Endothelial cell of umbilical vein (primary cell): ENCODE data around the gene S100A10. TPM values are rescaled to one million over a fixed set of nuclear protein-coding genes. Genes with fewer than 3 reads are reported as not detected.

Experiments
- BruUV-seq: library from RNA; stranded (reverse); fragments of 400-500 nt; replicated peaks from 2 replicates; lab custom pipeline; 2021; lab: Mats Ljungman, UMichigan
- CTCF ChIA-PET: fragments of 300-600, 350-600 bp; sonication (Branson Sonifier 250); formaldehyde crosslinking; loops from one replicate; lab custom pipeline; 2021; ENCODE audit warnings: antibody characterized with exemption, inconsistent platforms; lab: Charles Lee
- POLR2A ChIA-PET: fragments of 300-600, 350-600 bp; sonication (Branson Sonifier 250); formaldehyde crosslinking; loops from one replicate; lab custom pipeline; 2021; ENCODE audit warnings: antibody characterized with exemption, inconsistent platforms; lab: Charles Lee
- DNase-seq: peaks from one replicate; pipeline ENCODE4 v3.0.0-alpha.2; 2011; ENCODE audit warnings: low read depth, low spot score
- FAIRE-seq: peaks from 2 replicates; lab custom pipeline; 2011; peaks lifted over from hg19 to GRCh38; lab: Jason Lieb, UNC
- H2AFZ ChIP-seq: 2 replicates; pipeline ENCODE4 v1.6.0; 2012; ENCODE audit warnings: low read depth, low read length, control low read depth, inconsistent platforms
- H3K27ac ChIP-seq: 2 replicates; pipeline ENCODE4 v1.5.1; 2011; ENCODE audit warnings: low read depth, mild to moderate bottlenecking, control low read depth, low read length, moderate library complexity; ENCODE audit not compliant: insufficient read depth
- H3K27me3 ChIP-seq, 2 experiments: 2 replicates each; pipeline versions ENCODE4 v1.6.0 to v1.6.1; 2011; ENCODE audit warnings: low read length in 2 of 2, mixed read lengths in 1 of 2; ENCODE audit not compliant: control insufficient read depth in 2 of 2, insufficient read depth in 2 of 2
- H3K36me3 ChIP-seq, 2 experiments: 2 replicates in 1 of 2; 3 replicates in 1 of 2; pipeline ENCODE4 v1.5.1; 2011; ENCODE audit warnings: low read length in 2 of 2, mild to moderate bottlenecking in 1 of 2, moderate library complexity in 1 of 2; ENCODE audit not compliant: control insufficient read depth in 2 of 2, insufficient read depth in 2 of 2; ENCODE audit errors: extremely low read depth in 1 of 2
- H3K4me1 ChIP-seq: 3 replicates; pipeline ENCODE4 v1.5.1; 2011; ENCODE audit warnings: mild to moderate bottlenecking, low read length; ENCODE audit not compliant: control insufficient read depth, insufficient read depth; ENCODE audit errors: extremely low read depth
- H3K4me2 ChIP-seq: 2 replicates; pipeline ENCODE4 v1.6.1; 2011; ENCODE audit warnings: low read length, control low read depth, mixed read lengths; ENCODE audit not compliant: insufficient read depth
- H3K4me3 ChIP-seq, 3 experiments: fragments of 200-600 bp in 1 of 3; sonication (generic), shearing (Covaris generic) in 1 of 3; replicated peaks in 1 of 3; 2 replicates each; pipeline ENCODE4 v1.5.1; 2011 to 2016; ENCODE audit warnings: control low read depth in 3 of 3, low read length in 3 of 3, mild to moderate bottlenecking in 2 of 3, inconsistent platforms in 1 of 3, low read depth in 1 of 3, moderate library complexity in 1 of 3; ENCODE audit not compliant: insufficient read depth in 1 of 3
- H3K79me2 ChIP-seq: 2 replicates; pipeline ENCODE4 v1.6.0; 2012; ENCODE audit warnings: low read length, inconsistent platforms; ENCODE audit not compliant: control insufficient read depth, insufficient read depth
- H3K9ac ChIP-seq: replicated peaks from 2 replicates; pipeline ENCODE3; 2011; ENCODE audit warnings: low read length, control low read depth; ENCODE audit not compliant: insufficient read depth; ENCODE audit errors: extremely low read depth
- H3K9me1 ChIP-seq: replicated peaks from 3 replicates; pipeline ENCODE4 v1.6.0; 2011; ENCODE audit warnings: mild to moderate bottlenecking, low read length; ENCODE audit not compliant: control insufficient read depth, insufficient read depth; ENCODE audit errors: extremely low read depth
- H3K9me3 ChIP-seq: replicated peaks from 2 replicates; pipeline ENCODE4 v1.5.1; 2012; ENCODE audit warnings: low read length, inconsistent platforms; ENCODE audit not compliant: control insufficient read depth, insufficient read depth
- H4K20me1 ChIP-seq: replicated peaks from 2 replicates; pipeline ENCODE3; 2011; ENCODE audit warnings: mild to moderate bottlenecking, low read length; ENCODE audit not compliant: control insufficient read depth, insufficient read depth; ENCODE audit errors: extremely low read depth
- EZH2 ChIP-seq: IDR thresholded peaks from 2 replicates; pipeline ENCODE4 v1.6.1; 2012; ENCODE audit warnings: borderline replicate concordance, low read depth, mild to moderate bottlenecking, moderate library complexity, low read length, inconsistent platforms; ENCODE audit not compliant: severe bottlenecking
- FOS ChIP-seq: IDR thresholded peaks from 2 replicates; pipeline ENCODE4 v1.6.1; 2011; ENCODE audit warnings: mild to moderate bottlenecking, low read length, moderate library complexity, borderline replicate concordance; ENCODE audit not compliant: insufficient read depth
- GATA2 ChIP-seq: IDR thresholded peaks from 2 replicates; pipeline ENCODE4 v1.7.0; 2011; ENCODE audit warnings: low read depth, mild to moderate bottlenecking, moderate library complexity, mixed read lengths, low read length; ENCODE audit not compliant: insufficient read length, insufficient read depth
- JUN ChIP-seq: IDR thresholded peaks from 2 replicates; pipeline ENCODE4 v1.6.1; 2011; ENCODE audit warnings: borderline replicate concordance, low read depth; ENCODE audit not compliant: insufficient read length, insufficient read depth
- MYC ChIP-seq: IDR thresholded peaks from one replicate; pipeline ENCODE4 v1.6.1; 2011; ENCODE audit warnings: mild to moderate bottlenecking, low read depth, low read length
- POLR2A ChIP-seq: IDR thresholded peaks from 2 replicates; pipeline ENCODE4 v1.6.1; 2012; ENCODE audit warnings: low read depth, mild to moderate bottlenecking, control low read depth, low read length
- POLR2AphosphoS5 ChIP-seq: IDR thresholded peaks from 2 replicates; pipeline ENCODE4 v1.6.1; 2012; ENCODE audit warnings: low read depth, mild to moderate bottlenecking, control low read depth, low read length, moderate library complexity; ENCODE audit not compliant: insufficient read depth
- dilution Hi-C: fragments of 300-500 bp; cut with MboI; formaldehyde crosslinking; loops from one replicate; pipeline ENCODE4 v1.15.0; 2019; ENCODE audit warnings: low sequenced_read_pairs; ENCODE audit not compliant: extremely low pct_ligation_motif_present
- intact Hi-C: fragments of 100-400 bp; cut with micrococcal nuclease; formaldehyde crosslinking; loops from one replicate; pipeline ENCODE4 v1.10.0; 2022
- polyA plus RNA-seq, 4 experiments: library from polyadenylated mRNA; depleted of rRNA in 3 of 4; stranded (reverse) in 3 of 4; unstranded in 1 of 4; fragments of >200 nt; gene quantifications; 2 replicates each; pipeline versions ENCODE4 v1.2.1 to v1.2.3, GENCODE V29; 2011 to 2012; ENCODE audit warnings: missing spikeins in 1 of 4
- total RNA-seq: library from RNA; stranded (reverse); gene quantifications from 2 replicates; pipeline ENCODE4 v1.2.3, GENCODE V29; 2021
- TF ChIP-seq, protein P1 (sequence below): IDR thresholded peaks from 2 replicates; pipeline ENCODE4 v1.6.1; 2011; ENCODE audit not compliant: insufficient read depth, insufficient read length
- TF ChIP-seq, protein P2 (sequence below), 2 donors: IDR thresholded peaks; 1 replicate in 1 of 2; 2 replicates in 1 of 2; pipeline ENCODE4 v1.5.1; 2011; ENCODE audit warnings: low read length in 2 of 2, mild to moderate bottlenecking in 2 of 2, moderate library complexity in 2 of 2, control low read depth in 1 of 2, inconsistent platforms in 1 of 2, low read depth in 1 of 2; ENCODE audit not compliant: insufficient read depth in 1 of 2; ENCODE audit errors: extremely low read depth in 1 of 2

Gene S100A10
- total and polyA plus RNA-seq, 2 donors (not counting 3 experiments of a cell fraction or from before 2014, with no cell fraction given), result 76.8 to 779 TPM

DNA sequence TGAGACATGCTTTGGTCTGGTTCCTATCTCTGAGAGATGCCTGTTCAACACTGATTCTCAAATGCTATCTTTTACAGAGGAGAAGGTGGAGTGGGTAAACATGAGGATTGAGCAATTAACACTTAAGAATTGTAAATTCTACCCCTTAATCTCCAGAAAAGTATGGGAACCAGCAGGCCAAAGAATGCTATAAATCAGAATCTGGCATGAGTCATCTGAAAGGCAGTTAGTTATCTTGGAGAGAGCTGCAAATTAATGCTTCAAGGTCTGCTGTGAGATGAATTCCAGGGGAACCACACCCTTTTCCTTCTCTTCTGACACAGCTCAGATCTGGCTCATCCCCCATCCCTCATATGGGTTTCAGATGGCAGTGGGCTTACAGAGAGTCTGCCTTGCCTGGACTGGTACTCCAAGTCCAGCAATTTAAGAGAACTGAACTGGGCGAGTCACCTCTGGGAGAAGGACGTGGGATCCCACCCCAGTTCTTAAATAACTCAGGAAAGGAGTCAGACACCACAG lies 5.2 kb downstream of the S100A10 start:
- Histone ChIP-seq H3K9me3 (no peaks in the 10 kb centered on the region), H3K79me2 (peaks cover 81% of the 10 kb centered on the region), H3K27ac (peak overlapping the region; percentile 83), H3K4me2 (peak overlapping the region; percentile 78), H3K9me1 (no peaks in the 10 kb centered on the region), H3K4me1 (peaks cover 53% of the 10 kb centered on the region), H2AFZ (no peak overlapping the region), H3K9ac (peak overlapping the region; percentile 52), H4K20me1 (no peaks in the 10 kb centered on the region), H3K4me3 (peak overlapping the region in 1 of 3 experiments; percentile 25), H3K27me3 (no peaks in the 10 kb centered on the region), H3K36me3 (peaks cover 21 to 23% of the 10 kb centered on the region in 2 experiments)
- no peak for TF ChIP-seq MYC
- TF ChIP-seq, protein P1, sequence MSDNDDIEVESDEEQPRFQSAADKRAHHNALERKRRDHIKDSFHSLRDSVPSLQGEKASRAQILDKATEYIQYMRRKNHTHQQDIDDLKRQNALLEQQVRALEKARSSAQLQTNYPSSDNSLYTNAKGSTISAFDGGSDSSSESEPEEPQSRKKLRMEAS, result no peak
- TF ChIP-seq, protein P2, sequence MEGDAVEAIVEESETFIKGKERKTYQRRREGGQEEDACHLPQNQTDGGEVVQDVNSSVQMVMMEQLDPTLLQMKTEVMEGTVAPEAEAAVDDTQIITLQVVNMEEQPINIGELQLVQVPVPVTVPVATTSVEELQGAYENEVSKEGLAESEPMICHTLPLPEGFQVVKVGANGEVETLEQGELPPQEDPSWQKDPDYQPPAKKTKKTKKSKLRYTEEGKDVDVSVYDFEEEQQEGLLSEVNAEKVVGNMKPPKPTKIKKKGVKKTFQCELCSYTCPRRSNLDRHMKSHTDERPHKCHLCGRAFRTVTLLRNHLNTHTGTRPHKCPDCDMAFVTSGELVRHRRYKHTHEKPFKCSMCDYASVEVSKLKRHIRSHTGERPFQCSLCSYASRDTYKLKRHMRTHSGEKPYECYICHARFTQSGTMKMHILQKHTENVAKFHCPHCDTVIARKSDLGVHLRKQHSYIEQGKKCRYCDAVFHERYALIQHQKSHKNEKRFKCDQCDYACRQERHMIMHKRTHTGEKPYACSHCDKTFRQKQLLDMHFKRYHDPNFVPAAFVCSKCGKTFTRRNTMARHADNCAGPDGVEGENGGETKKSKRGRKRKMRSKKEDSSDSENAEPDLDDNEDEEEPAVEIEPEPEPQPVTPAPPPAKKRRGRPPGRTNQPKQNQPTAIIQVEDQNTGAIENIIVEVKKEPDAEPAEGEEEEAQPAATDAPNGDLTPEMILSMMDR (IDR thresholded peaks at IDR 0.05; ENCODE audit: extremely low read depth in 1 of 2, insufficient read depth in 1 of 2, low read depth in 1 of 2, low read length in 2 of 2), result no peak
- peak; percentile 84 for TF ChIP-seq POLR2AphosphoS5
- TF ChIP-seq POLR2A, result peak; percentile 65
- peak; percentile 75 for TF ChIP-seq GATA2
- TF ChIP-seq EZH2, result no peak
- TF ChIP-seq JUN, result peak; percentile 93
- peak; percentile 96 for TF ChIP-seq FOS
- dilution Hi-C loops (no loop called here), intact Hi-C loops (loop anchor here (1.0 kb wide), 1 partner anchor 8 kb away; no protein-coding TSS in a partner anchor)
- POLR2A ChIA-PET, result interaction anchor here (0.6 to 2.1 kb wide), 5 partner anchors 8 to 198 kb away, joined by 3 to 8 read pairs (median 4); no protein-coding TSS in a partner anchor
- peak; percentile 91 for FAIRE-seq
- no TSS peak for BruUV-seq
- CTCF ChIA-PET, result interaction anchor here (0.7 to 19.6 kb wide), 7 partner anchors 10 to 53 kb away, joined by 3 to 572 read pairs (median 10); no protein-coding TSS in a partner anchor
- peak; percentile 83 for DNase-seq
